ENCODE results near the gene KRTAP3-2. TPM values are rescaled to one million over a fixed set of nuclear protein-coding genes. Genes with fewer than 3 reads are reported as not detected.
A peak's percentile ranks its signal among the peaks of the same experiment; 100 is the strongest.
"Not testable (repeated sequence)": the region's sequence is repeated elsewhere in the genome, so short reads cannot be mapped to it uniquely, and the experiment has no call there.

The KRTAP3-2 gene
- not detected for total RNA-seq

DNA sequence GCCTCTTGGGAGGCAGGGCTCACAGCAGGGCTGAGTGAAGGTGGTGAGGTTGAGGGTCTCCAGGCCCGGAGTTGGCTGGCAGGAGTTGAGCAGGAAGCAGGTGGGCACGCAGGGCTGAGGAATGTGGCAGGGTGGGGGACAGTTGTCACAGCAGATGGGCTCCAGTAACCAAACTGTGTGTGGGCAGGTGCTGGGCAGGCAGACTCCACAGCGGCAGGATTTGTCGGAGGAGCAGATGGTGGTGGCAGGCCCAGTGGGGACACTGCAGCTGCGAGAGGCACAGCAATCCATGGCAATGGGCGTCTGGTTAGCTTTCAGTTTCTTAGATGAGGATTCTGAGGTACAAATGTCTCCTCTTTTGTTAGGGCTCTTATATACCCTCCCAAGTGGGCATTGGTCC is at the start of gene KRTAP3-2:
TSS of gene KRTAP3-2 (minus strand) at position 344 of the 400 bp plus-strand sequence. CDS start at position 291, 53 bp downstream.
- ATAC-seq (ENCODE audit: insufficient number of reproducible peaks, low FRiP score, low read depth); H3K27ac ChIP-seq; H3K4me1 ChIP-seq (ENCODE audit: control insufficient read depth in 1 of 2, low read depth in 2 of 2); DNase-seq (ENCODE audit: low spot score); H3K27me3 ChIP-seq (replicated peaks; ENCODE audit: insufficient read depth); H3K4me3 ChIP-seq; H3K36me3 ChIP-seq; H3K9me3 ChIP-seq: not testable (repeated sequence)

- H3K36me3 ChIP-seq: no peaks in the 10 kb centered on the region
- no peaks in the 10 kb centered on the region for H3K9me3 ChIP-seq
These were observed 49.4 kb upstream of the KRTAP3-2 start for GRCh38 chr17:41049110-41049509.

DNA sequence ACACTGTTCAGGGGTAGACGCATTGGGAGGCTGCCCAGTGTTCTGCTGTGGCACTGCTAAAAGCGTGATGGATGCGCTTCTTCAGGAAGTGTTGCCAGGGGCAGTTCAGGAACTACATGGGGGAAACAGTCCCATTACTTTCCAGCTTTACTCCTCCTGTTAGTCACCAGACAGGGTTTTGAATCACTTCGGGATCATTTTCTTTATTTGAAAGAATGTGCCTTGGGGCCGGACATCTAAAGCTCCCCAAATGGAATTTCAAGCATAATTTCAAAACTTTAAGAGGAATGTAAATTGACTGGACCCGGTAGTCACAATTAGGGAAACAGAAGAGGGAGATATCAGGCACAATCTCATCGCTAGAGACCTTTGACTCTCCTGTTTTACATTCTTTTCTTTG is 48.7 kb upstream of the KRTAP3-2 start:
- no peak overlapping the region for H3K4me3 ChIP-seq
- H3K9me3 ChIP-seq: no peaks in the 10 kb centered on the region
- H3K36me3 ChIP-seq: no peaks in the 10 kb centered on the region
- TF ChIP-seq CTCF (IDR thresholded peaks at IDR 0.05): no peak
- no peak for DNase-seq (ENCODE audit: low spot score)
- no peak for ATAC-seq (ENCODE audit: insufficient number of reproducible peaks, low FRiP score, low read depth)
- H3K4me1 ChIP-seq (ENCODE audit: control insufficient read depth in 1 of 2, low read depth in 2 of 2): no peaks in the 10 kb centered on the region
- no peak overlapping the region for H3K27ac ChIP-seq
- H3K27me3 ChIP-seq (replicated peaks; ENCODE audit: insufficient read depth): no peaks in the 10 kb centered on the region

More at GRCh38 chr17:41049110-41049509, 49.4 kb upstream of the KRTAP3-2 start:
- H3K27ac ChIP-seq: no peak overlapping the region
- no peaks in the 10 kb centered on the region for H3K27me3 ChIP-seq (replicated peaks; ENCODE audit: insufficient read depth)
- ATAC-seq (ENCODE audit: insufficient number of reproducible peaks, low FRiP score, low read depth) (no peak), DNase-seq (ENCODE audit: low spot score) (no peak)
- H3K4me1 ChIP-seq (ENCODE audit: control insufficient read depth in 1 of 2, low read depth in 2 of 2): no peaks in the 10 kb centered on the region
- TF ChIP-seq CTCF (IDR thresholded peaks at IDR 0.05): no peak
- H3K4me3 ChIP-seq: no peak overlapping the region

GRCh38 chr17:41046735-41047465 is 47.2 kb upstream of the KRTAP3-2 start, which contains the start of gene KRTAP2-1:
Gene KRTAP2-1, minus strand, starts transcription at chr17:41047316. Its CDS starts 49 bp downstream, at chr17:41047267.
- not testable (repeated sequence) for H3K4me1 ChIP-seq (ENCODE audit: control insufficient read depth in 1 of 2, low read depth in 2 of 2); DNase-seq (ENCODE audit: low spot score); H3K9me3 ChIP-seq; H3K4me3 ChIP-seq; H3K27ac ChIP-seq; H3K27me3 ChIP-seq (replicated peaks; ENCODE audit: insufficient read depth); ATAC-seq (ENCODE audit: insufficient number of reproducible peaks, low FRiP score, low read depth); H3K36me3 ChIP-seq

- ATAC-seq (ENCODE audit: insufficient number of reproducible peaks, low FRiP score, low read depth): no peak
- no peaks in the 10 kb centered on the region for H3K36me3 ChIP-seq
- TF ChIP-seq CTCF (IDR thresholded peaks at IDR 0.05): no peak
- H3K9me3 ChIP-seq: no peaks in the 10 kb centered on the region
- no peak for DNase-seq (ENCODE audit: low spot score)
- no peak overlapping the region for H3K4me3 ChIP-seq
- H3K4me1 ChIP-seq (ENCODE audit: control insufficient read depth in 1 of 2, low read depth in 2 of 2): peaks cover 0 to 8% of the 10 kb centered on the region in 2 donors
- no peaks in the 10 kb centered on the region for H3K27me3 ChIP-seq (replicated peaks; ENCODE audit: insufficient read depth)
- H3K27ac ChIP-seq: no peak overlapping the region
These were observed 43.2 kb upstream of the KRTAP3-2 start for GRCh38 chr17:41042953-41043352.

DNA sequence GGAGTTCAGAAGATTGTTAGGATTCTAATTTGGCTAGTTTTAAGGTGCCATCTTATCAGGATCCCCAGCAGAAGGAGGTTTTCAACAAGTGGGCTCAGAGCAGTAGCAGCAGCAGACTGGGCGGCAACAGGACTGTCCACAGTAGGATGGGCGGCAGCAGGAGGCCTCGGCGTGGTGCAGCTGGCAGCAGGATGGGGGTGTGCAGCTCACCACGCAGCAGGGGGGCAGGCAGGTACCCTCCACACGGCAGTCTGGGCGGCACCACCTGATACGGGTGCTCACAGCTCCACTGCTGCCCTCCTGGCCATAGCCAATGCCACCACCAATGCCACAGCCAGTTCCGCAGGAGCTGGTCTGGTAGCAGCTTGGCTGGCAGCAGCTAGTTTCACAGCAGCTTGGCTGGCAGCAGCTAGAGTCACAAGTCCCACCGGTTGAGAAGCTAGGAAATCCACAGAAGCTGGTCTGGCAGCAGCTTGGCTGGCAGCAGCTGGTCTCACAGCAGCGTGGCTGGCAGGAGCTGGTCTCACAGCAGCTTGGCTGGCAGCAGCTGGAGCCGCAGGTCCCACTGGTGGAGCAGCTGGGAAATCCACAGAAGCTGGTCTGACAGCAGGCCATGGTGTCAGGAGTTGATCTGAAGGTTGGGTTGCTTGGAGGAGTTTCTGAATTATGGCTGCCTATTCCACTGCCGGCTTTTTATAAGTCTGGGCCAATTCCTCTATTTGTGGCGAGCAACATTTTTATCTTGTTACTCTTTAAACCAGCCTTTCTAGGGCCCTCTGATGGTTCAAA is 41.3 kb upstream of the KRTAP3-2 start, which contains the start of gene KRTAP1-1:
TSS of gene KRTAP1-1 (minus strand) at position 668 of the 789 bp plus-strand sequence. CDS start at position 615, 53 bp downstream.
- H3K27ac ChIP-seq; H3K9me3 ChIP-seq; ATAC-seq (ENCODE audit: insufficient number of reproducible peaks, low FRiP score, low read depth); H3K27me3 ChIP-seq (replicated peaks; ENCODE audit: insufficient read depth); H3K4me1 ChIP-seq (ENCODE audit: control insufficient read depth in 1 of 2, low read depth in 2 of 2); H3K4me3 ChIP-seq; DNase-seq (ENCODE audit: low spot score); H3K36me3 ChIP-seq: not testable (repeated sequence)
- peak; percentile 8 for TF ChIP-seq CTCF (IDR thresholded peaks at IDR 0.05)

Data from thoracic aorta (tissue), 2 donors.